H1 (cell line): ENCODE data around the gene GRIP2. TPM values are rescaled to one million over a fixed set of nuclear protein-coding genes. Genes with fewer than 3 reads are reported as not detected.

Source experiments
- CTCF ChIA-PET: fragments of 300-600 bp; sonication (Branson Sonifier 250); formaldehyde crosslinking; loops from one replicate; lab custom pipeline; 2021; ENCODE audit not compliant: partially characterized antibody; lab: Charles Lee
- POLR2A ChIA-PET: fragments of 300-600 bp; sonication (Branson Sonifier 250); formaldehyde crosslinking; loops from one replicate; lab custom pipeline; 2021; ENCODE audit warnings: inconsistent platforms; ENCODE audit not compliant: partially characterized antibody; lab: Charles Lee
- DNase-seq, 2 experiments: peaks; one replicate each; pipeline versions ENCODE4 v3.0.0 to v3.0.0-alpha.2; 2010 to 2022; ENCODE audit warnings: low spot score in 2 of 2, low read depth in 1 of 2, mixed read lengths in 1 of 2
- FAIRE-seq: peaks from 2 replicates; lab custom pipeline; 2011; peaks lifted over from hg19 to GRCh38; lab: Jason Lieb, UNC
- H2AFZ ChIP-seq: 2 replicates; pipeline ENCODE4 v1.8.1; 2012; ENCODE audit warnings: low read length, inconsistent platforms
- H2AK5ac ChIP-seq: 2 replicates; pipeline ENCODE4 v1.6.1; 2013; ENCODE audit warnings: low read depth, low read length
- H2BK120ac ChIP-seq: replicated peaks from 2 replicates; pipeline ENCODE3; 2013; ENCODE audit warnings: low read depth, low read length, inconsistent platforms
- H2BK12ac ChIP-seq: 2 replicates; pipeline ENCODE4 v1.6.1; 2013; ENCODE audit warnings: low read depth, low read length
- H2BK15ac ChIP-seq: 2 replicates; pipeline ENCODE4 v1.6.1; 2013; ENCODE audit warnings: low read length
- H2BK20ac ChIP-seq: 2 replicates; pipeline ENCODE4 v1.6.1; 2013; ENCODE audit warnings: low read length
- H2BK5ac ChIP-seq: 2 replicates; pipeline ENCODE4 v1.6.1; 2013; ENCODE audit warnings: low read depth, low read length
- H3K14ac ChIP-seq: 2 replicates; pipeline ENCODE4 v1.6.1; 2013; ENCODE audit warnings: inconsistent platforms; ENCODE audit not compliant: insufficient read length
- H3K18ac ChIP-seq: 2 replicates; pipeline ENCODE4 v1.6.1; 2013; ENCODE audit warnings: low read length; ENCODE audit errors: extremely low read depth
- H3K23ac ChIP-seq: 2 replicates; pipeline ENCODE4 v1.6.1; 2013; ENCODE audit warnings: inconsistent platforms; ENCODE audit not compliant: insufficient read length
- H3K23me2 ChIP-seq: 2 replicates; pipeline ENCODE4 v1.6.1; 2013; ENCODE audit warnings: low read depth, low read length
- H3K27ac ChIP-seq: 2 replicates; pipeline ENCODE4 v1.6.1; 2011; ENCODE audit warnings: low read depth, low read length, inconsistent platforms
- H3K27me3 ChIP-seq, 4 experiments: replicated peaks in 1 of 4; 1 replicate in 1 of 4; 2 replicates in 3 of 4; pipeline versions ENCODE4 v1.6.1 to v1.8.1; 2011 to 2013; ENCODE audit warnings: low read length in 3 of 4, mild to moderate bottlenecking in 3 of 4, inconsistent platforms in 2 of 4, mixed read lengths in 2 of 4, moderate library complexity in 1 of 4; ENCODE audit not compliant: control insufficient read depth in 3 of 4, insufficient read depth in 3 of 4; ENCODE audit errors: extremely low read depth in 1 of 4
- H3K36me3 ChIP-seq, 4 experiments: 2 replicates each; pipeline versions ENCODE4 v1.6.1 to v1.8.1; 2011 to 2013; ENCODE audit warnings: mild to moderate bottlenecking in 4 of 4, low read length in 3 of 4, moderate library complexity in 2 of 4, control low read depth in 1 of 4, inconsistent platforms in 1 of 4; ENCODE audit not compliant: insufficient read depth in 4 of 4, control insufficient read depth in 2 of 4
- H3K4ac ChIP-seq: replicated peaks from 2 replicates; pipeline ENCODE3; 2013; ENCODE audit warnings: low read length, low read depth, mixed read lengths, inconsistent platforms; ENCODE audit not compliant: insufficient read length
- H3K4me1 ChIP-seq, 4 experiments: replicated peaks in 1 of 4; 1 replicate in 1 of 4; 2 replicates in 3 of 4; pipeline versions ENCODE4 v1.6.1 to v1.8.1; 2011 to 2013; ENCODE audit warnings: low read length in 3 of 4, inconsistent platforms in 2 of 4, mixed read lengths in 1 of 4; ENCODE audit not compliant: insufficient read depth in 4 of 4, control insufficient read depth in 3 of 4
- H3K4me2 ChIP-seq, 2 experiments: 2 replicates each; pipeline versions ENCODE4 v1.6.1 to v1.8.1; 2011 to 2013; ENCODE audit warnings: low read depth in 2 of 2, low read length in 2 of 2, control low read depth in 1 of 2, inconsistent platforms in 1 of 2, mild to moderate bottlenecking in 1 of 2; ENCODE audit not compliant: insufficient read depth in 1 of 2
- H3K4me3 ChIP-seq, 4 experiments: fragments of 200-600, 300-600 bp in 1 of 4; sonication (generic), shearing (Covaris generic), sonication (Bioruptor Twin) in 1 of 4; 2 replicates each; pipeline versions ENCODE4 v1.5.1 to v1.8.1; 2011 to 2016; ENCODE audit warnings: low read length in 4 of 4, low read depth in 3 of 4, control low read depth in 2 of 4, inconsistent platforms in 2 of 4, mild to moderate bottlenecking in 2 of 4, mixed read lengths in 1 of 4, moderate library complexity in 1 of 4; ENCODE audit not compliant: insufficient read depth in 2 of 4; ENCODE audit errors: extremely low read depth in 1 of 4
- H3K56ac ChIP-seq: replicated peaks from 2 replicates; pipeline ENCODE3; 2013; ENCODE audit warnings: low read depth, mild to moderate bottlenecking, mixed read lengths, low read length, inconsistent platforms; ENCODE audit not compliant: insufficient read length
- H3K79me1 ChIP-seq: 2 replicates; pipeline ENCODE4 v1.6.1; 2013; ENCODE audit warnings: low read depth, low read length, control low read depth
- H3K79me2 ChIP-seq, 2 experiments: 2 replicates each; pipeline versions ENCODE4 v1.6.1 to v1.8.1; 2012 to 2013; ENCODE audit warnings: low read length in 2 of 2, mild to moderate bottlenecking in 2 of 2, inconsistent platforms in 1 of 2; ENCODE audit not compliant: insufficient read depth in 2 of 2, control insufficient read depth in 1 of 2
- H3K9ac ChIP-seq, 4 experiments: replicated peaks in 1 of 4; 1 replicate in 1 of 4; 2 replicates in 3 of 4; pipeline versions ENCODE4 v1.6.1 to v1.8.1; 2011 to 2013; ENCODE audit warnings: low read depth in 3 of 4, low read length in 3 of 4, control low read depth in 2 of 4, mild to moderate bottlenecking in 2 of 4, moderate library complexity in 2 of 4, inconsistent platforms in 1 of 4; ENCODE audit errors: extremely low read depth in 1 of 4
- H3K9me3 ChIP-seq, 2 experiments: 2 replicates each; pipeline versions ENCODE4 v1.6.1 to v1.8.1; 2012 to 2013; ENCODE audit warnings: mild to moderate bottlenecking in 2 of 2, moderate library complexity in 2 of 2, control low read depth in 1 of 2, inconsistent platforms in 1 of 2, low read depth in 1 of 2, low read length in 1 of 2, mixed read lengths in 1 of 2; ENCODE audit not compliant: insufficient read depth in 2 of 2
- H4K20me1 ChIP-seq, 2 experiments: replicated peaks in 1 of 2; 2 replicates each; pipeline versions ENCODE3 to v1.8.1; 2011 to 2013; ENCODE audit warnings: inconsistent platforms in 2 of 2, low read length in 2 of 2, mild to moderate bottlenecking in 1 of 2; ENCODE audit not compliant: insufficient read depth in 2 of 2, control insufficient read depth in 1 of 2
- H4K5ac ChIP-seq: 2 replicates; pipeline ENCODE4 v1.6.1; 2013; ENCODE audit warnings: low read length, low read depth, mixed read lengths, inconsistent platforms; ENCODE audit not compliant: insufficient read length
- H4K8ac ChIP-seq: 2 replicates; pipeline ENCODE4 v1.8.0; 2013; ENCODE audit warnings: mild to moderate bottlenecking, moderate library complexity, low read length, inconsistent platforms; ENCODE audit not compliant: insufficient read depth; ENCODE audit errors: extremely low read depth
- H4K91ac ChIP-seq: replicated peaks from 2 replicates; pipeline ENCODE3; 2013; ENCODE audit warnings: low read length, mixed read lengths, inconsistent platforms; ENCODE audit not compliant: insufficient read length
- ATF3 ChIP-seq: IDR thresholded peaks from 2 replicates; pipeline ENCODE4 v1.6.1; 2011; ENCODE audit warnings: low read depth, mild to moderate bottlenecking, low read length; ENCODE audit not compliant: insufficient read depth
- CBX5 ChIP-seq: fragments of 300-800, 300-1000 bp; sonication (generic); IDR thresholded peaks from 2 replicates; pipeline ENCODE4 v1.7.1; 2016; ENCODE audit warnings: antibody characterized with exemption, low read length, low read depth
- CEBPB ChIP-seq: IDR thresholded peaks from 2 replicates; pipeline ENCODE4 v1.6.1; 2012; ENCODE audit warnings: low read depth, low read length
- CHD2 ChIP-seq: IDR thresholded peaks from 2 replicates; pipeline ENCODE4 v1.6.1; 2012; ENCODE audit warnings: low read length, improper control_type of control experiment
- KDM1A ChIP-seq: fragments of 200-600, 300-600 bp; sonication (generic); IDR thresholded peaks from 2 replicates; pipeline ENCODE4 v1.7.1; 2016; ENCODE audit warnings: mild to moderate bottlenecking, low read length, borderline replicate concordance
- POU5F1 ChIP-seq: IDR thresholded peaks from 2 replicates; pipeline ENCODE4 v1.6.1; 2011; ENCODE audit warnings: low read depth, mild to moderate bottlenecking, low read length, moderate library complexity
- RNF2 ChIP-seq: fragments of 200-900, 300-1000 bp; sonication (generic); IDR thresholded peaks from 2 replicates; pipeline ENCODE4 v1.7.1; 2016; ENCODE audit warnings: borderline replicate concordance, low read depth, mild to moderate bottlenecking, antibody characterized with exemption, low read length; ENCODE audit not compliant: poor library complexity, severe bottlenecking; ENCODE audit errors: missing control alignments
- TAF7 ChIP-seq: optimal IDR thresholded peaks from 2 replicates; pipeline ENCODE3; 2011; ENCODE audit warnings: low read depth, mild to moderate bottlenecking, inconsistent platforms, low read length, moderate library complexity, borderline replicate concordance
- WGBS, 2 experiments: shearing (Covaris generic) in 1 of 2; methylation state at CpG; one replicate each; pipeline versions ENCODE4 v1.1.6 to v1.1.7; 2013 to 2015; ENCODE audit warnings: low lambda C conversion rate in 2 of 2, mixed read lengths in 2 of 2, inconsistent platforms in 1 of 2, low coverage in 1 of 2, missing lambda C conversion rate in 1 of 2; ENCODE audit not compliant: insufficient replicate concordance in 2 of 2, insufficient coverage in 1 of 2, insufficient read length in 1 of 2; ENCODE audit errors: extremely low coverage in 1 of 2, missing lambda C conversion rate in 1 of 2; 5-methylcytosine and 5-hydroxymethylcytosine counted together
- polyA plus RNA-seq, 7 experiments: library from polyadenylated mRNA; depleted of rRNA in 3 of 7; stranded (reverse) in 5 of 7; unstranded in 2 of 7; fragments of >200 nt in 5 of 7; fragments of 200-250 nt in 2 of 7; gene quantifications; 1 replicate in 5 of 7; 2 replicates in 1 of 7; 4 replicates in 1 of 7; pipeline versions ENCODE4 v1.2.1 to v1.2.3, GENCODE V29; 2011 to 2013; ENCODE audit warnings: missing spikeins in 2 of 7, mixed read lengths in 2 of 7
- total RNA-seq: library from RNA; stranded (reverse); fragmentation: NEBNext Ultra II Directional; extraction: Animal tissue kit (Norgen Biotek cat#: 25700); gene quantifications from 2 replicates; pipeline ENCODE4 v1.2.1, GENCODE V29; 2021

GRIP2 gene
- total and polyA plus RNA-seq, 2 of the 8 experiments (the other 6 are each of a cell fraction or from before 2014, with no cell fraction given), result 2.5 to 6.4 TPM

GRCh38 chr3:14525685-14526631 lies 14.2 kb downstream of the GRIP2 start:
- H4K20me1 ChIP-seq, result no peaks in the 10 kb centered on the region
- no peak overlapping the region for H2AFZ ChIP-seq
- CTCF ChIA-PET, result interaction anchor here (0.7 to 6.4 kb wide), 14 partner anchors 9 to 322 kb away, joined by 3 to 69 read pairs (median 4); no protein-coding TSS in a partner anchor

More at GRCh38 chr3:14525685-14526631, 14.2 kb downstream of the GRIP2 start:
- Histone ChIP-seq H3K27ac (no peak overlapping the region), H2AK5ac (peak overlapping the region; percentile 26; the same call in 1 of the 2 replicates), H3K23me2 (no peaks in the 10 kb centered on the region; the same call in 1 of the 2 replicates), H3K18ac (no peak overlapping the region)
- POLR2A ChIA-PET, result interaction anchor here (1.0 to 1.7 kb wide), 6 partner anchors 10 to 22 kb away, joined by 3 to 4 read pairs (median 3); no protein-coding TSS in a partner anchor
- no peak for FAIRE-seq
- TF ChIP-seq POU5F1 (no peak), KDM1A (peak; percentile 58; the same call in 1 of the 2 replicates), TAF7 (no peak), ATF3 (no peak), CHD2 (no peak), CEBPB (peak; percentile 92), RNF2 (no peak), CBX5 (no peak)
- TF ChIP-seq, all 59 proteins: peak for 2
- peak overlapping the region; percentile 30; the same call in 1 of the 2 replicates for H2BK5ac ChIP-seq
- no peak overlapping the region for H3K56ac ChIP-seq
- H3K14ac ChIP-seq, result no peak overlapping the region
- no peak overlapping the region for H3K4me3 ChIP-seq
- H2BK20ac ChIP-seq, result no peak overlapping the region
- H3K23ac ChIP-seq, result no peak overlapping the region
- no peaks in the 10 kb centered on the region for H3K36me3 ChIP-seq
- H2BK15ac ChIP-seq, result peak overlapping the region; percentile 76; the same call in 1 of the 2 replicates
- H3K4me2 ChIP-seq, result no peak overlapping the region; a peak in 1 of 4 replicates
- no peak for DNase-seq
- no peak overlapping the region for H3K4ac ChIP-seq
- H2BK120ac ChIP-seq, result no peak overlapping the region
- no peaks in the 10 kb centered on the region for H3K79me2 ChIP-seq
- no peak overlapping the region for H4K8ac ChIP-seq
- H4K91ac ChIP-seq, result no peak overlapping the region
- H4K5ac ChIP-seq, result no peak overlapping the region
- H3K79me1 ChIP-seq, result no peaks in the 10 kb centered on the region
- H2BK12ac ChIP-seq, result peak overlapping the region; percentile 75; the same call in 1 of the 2 replicates
- no peaks in the 10 kb centered on the region for H3K27me3 ChIP-seq
- H3K4me1 ChIP-seq, result peaks cover 2 to 9% (median 7%) of the 10 kb centered on the region in 4 experiments
- no peaks in the 10 kb centered on the region for H3K9me3 ChIP-seq
- WGBS, 2 experiments, result 72% methylated on average over 17 of the region's 17 CpGs; no CpG with 5 or more reads in 1 of the 2 experiments
- no peak overlapping the region for H3K9ac ChIP-seq
